Measurements from ENCODE around the gene STK32C.
"Not testable (repeated sequence)": the region's sequence is repeated elsewhere in the genome, so short reads cannot be mapped to it uniquely, and the experiment has no call there.

STK32C gene

GRCh38 chr10:132339276-132339675 is 31.5 kb upstream of the STK32C start:
- TF ChIP-seq RARB (CRISPR knock-in tag; IDR thresholded peaks at IDR 0.05), result no peak
- TF ChIP-seq BACH2 (CRISPR knock-in tag; IDR thresholded peaks at IDR 0.05; ENCODE audit: borderline replicate concordance), result no peak
- no peak for TF ChIP-seq ZNF565 (CRISPR knock-in tag; conservative IDR thresholded peaks at IDR 0.05; ENCODE audit: low read depth)
- TF ChIP-seq TOX (CRISPR knock-in tag; IDR thresholded peaks at IDR 0.05; ENCODE audit: borderline replicate concordance), result no peak
- no peak for TF ChIP-seq PPARA (CRISPR knock-in tag; IDR thresholded peaks at IDR 0.05; ENCODE audit: borderline replicate concordance)
- no peak for TF ChIP-seq ZFP30 (CRISPR knock-in tag; IDR thresholded peaks at IDR 0.05)
- TF ChIP-seq POU6F1 (CRISPR knock-in tag; IDR thresholded peaks at IDR 0.05; ENCODE audit: borderline replicate concordance, low read depth), result no peak
- no peak for TF ChIP-seq SNAI2 (CRISPR knock-in tag; IDR thresholded peaks at IDR 0.05)
- TF ChIP-seq ZFP3 (CRISPR knock-in tag; IDR thresholded peaks at IDR 0.05), result no peak
- TF ChIP-seq CREB5 (CRISPR knock-in tag; IDR thresholded peaks at IDR 0.05; ENCODE audit: low read depth), result no peak
- no peak for TF ChIP-seq ISL1 (CRISPR knock-in tag; IDR thresholded peaks at IDR 0.05)
- TF ChIP-seq PATZ1 (CRISPR knock-in tag; IDR thresholded peaks at IDR 0.05; ENCODE audit: borderline replicate concordance), result no peak
- no peak for TF ChIP-seq TSHZ2 (CRISPR knock-in tag; IDR thresholded peaks at IDR 0.05)
- no peak for TF ChIP-seq ARNTL (CRISPR knock-in tag; IDR thresholded peaks at IDR 0.05; ENCODE audit: borderline replicate concordance, low read depth)
- ATAC-seq, result no peak

GRCh38 chr10:132338876-132339275 is 31.1 kb upstream of the STK32C start:
- no peak for ATAC-seq
- TF ChIP-seq BACH2 (CRISPR knock-in tag; IDR thresholded peaks at IDR 0.05; ENCODE audit: borderline replicate concordance), result no peak
- no peak for TF ChIP-seq GLIS3 (CRISPR knock-in tag; IDR thresholded peaks at IDR 0.05)
- no peak for TF ChIP-seq ARNTL (CRISPR knock-in tag; IDR thresholded peaks at IDR 0.05; ENCODE audit: borderline replicate concordance, low read depth)
- no peak for TF ChIP-seq ZFP30 (CRISPR knock-in tag; IDR thresholded peaks at IDR 0.05)
- TF ChIP-seq SNAI2 (CRISPR knock-in tag; IDR thresholded peaks at IDR 0.05), result no peak
- no peak for TF ChIP-seq CSRNP3 (CRISPR knock-in tag; IDR thresholded peaks at IDR 0.05)
- no peak for TF ChIP-seq ISL1 (CRISPR knock-in tag; IDR thresholded peaks at IDR 0.05)
- TF ChIP-seq ZNF565 (CRISPR knock-in tag; conservative IDR thresholded peaks at IDR 0.05; ENCODE audit: low read depth), result no peak
- no peak for TF ChIP-seq TCF4 (CRISPR knock-in tag; IDR thresholded peaks at IDR 0.05; ENCODE audit: borderline replicate concordance)

- ATAC-seq, result not testable (repeated sequence)
These were observed 30.1 kb upstream of the STK32C start for GRCh38 chr10:132337854-132338253.

- no peak for ATAC-seq
- TF ChIP-seq ZNF565 (CRISPR knock-in tag; conservative IDR thresholded peaks at IDR 0.05; ENCODE audit: low read depth), result no peak
- TF ChIP-seq RARB (CRISPR knock-in tag; IDR thresholded peaks at IDR 0.05), result no peak
- no peak for TF ChIP-seq PATZ1 (CRISPR knock-in tag; IDR thresholded peaks at IDR 0.05; ENCODE audit: borderline replicate concordance)
These were observed 29.2 kb upstream of the STK32C start for GRCh38 chr10:132336919-132337407.

All from SK-N-SH treated with all-trans-retinoic acid at 6 μM for 48 hours (cell line).